H1 (cell line): ENCODE measurements around the gene FOXN3. TPM values are rescaled to one million over a fixed set of nuclear protein-coding genes. Genes with fewer than 3 reads are reported as not detected.

Experiments
- CBX5 ChIP-seq: fragments of 300-800, 300-1000 bp; sonication (generic); IDR thresholded peaks from 2 replicates; pipeline ENCODE4 v1.7.1; 2016; ENCODE audit warnings: antibody characterized with exemption, low read length, low read depth
- FOSL1 ChIP-seq: IDR thresholded peaks from 2 replicates; pipeline ENCODE4 v1.6.1; 2011; ENCODE audit warnings: mild to moderate bottlenecking, low read depth, low read length, moderate library complexity; ENCODE audit not compliant: insufficient read depth
- HDAC2 ChIP-seq, 2 experiments: fragments of 300-600 bp in 1 of 2; sonication (generic) in 1 of 2; IDR thresholded peaks; 2 replicates each; pipeline ENCODE4 v1.6.1; 2011 to 2012; ENCODE audit warnings: low read depth in 2 of 2, low read length in 2 of 2, mild to moderate bottlenecking in 2 of 2, moderate library complexity in 2 of 2, borderline replicate concordance in 1 of 2, inconsistent platforms in 1 of 2
- JUN ChIP-seq: IDR thresholded peaks from 2 replicates; pipeline ENCODE4 v1.6.1; 2011; ENCODE audit warnings: low read depth, mild to moderate bottlenecking, improper control_type of control experiment, low read length
- KDM4A ChIP-seq: IDR thresholded peaks from one replicate; pipeline ENCODE4 v1.7.1; 2012; ENCODE audit warnings: low read depth, mild to moderate bottlenecking, moderate library complexity, low read length, inconsistent platforms; ENCODE audit not compliant: severe bottlenecking
- NANOG ChIP-seq: IDR thresholded peaks from 2 replicates; pipeline ENCODE4 v1.6.1; 2011; ENCODE audit warnings: low read length, low read depth, mild to moderate bottlenecking, inconsistent platforms; ENCODE audit not compliant: insufficient read depth, poor library complexity, severe bottlenecking
- POLR2AphosphoS5 ChIP-seq: IDR thresholded peaks from 2 replicates; pipeline ENCODE4 v1.6.1; 2011; ENCODE audit warnings: low read depth, low read length
- RNF2 ChIP-seq: fragments of 200-900, 300-1000 bp; sonication (generic); IDR thresholded peaks from 2 replicates; pipeline ENCODE4 v1.7.1; 2016; ENCODE audit warnings: borderline replicate concordance, low read depth, mild to moderate bottlenecking, antibody characterized with exemption, low read length; ENCODE audit not compliant: poor library complexity, severe bottlenecking; ENCODE audit errors: missing control alignments
- SP2 ChIP-seq: IDR thresholded peaks from 2 replicates; pipeline ENCODE4 v1.6.1; 2012; ENCODE audit warnings: mild to moderate bottlenecking, low read length, inconsistent platforms
- polyA plus RNA-seq, 7 experiments: library from polyadenylated mRNA; depleted of rRNA in 3 of 7; stranded (reverse) in 5 of 7; unstranded in 2 of 7; fragments of >200 nt in 5 of 7; fragments of 200-250 nt in 2 of 7; gene quantifications; 1 replicate in 5 of 7; 2 replicates in 1 of 7; 4 replicates in 1 of 7; pipeline versions ENCODE4 v1.2.1 to v1.2.3, GENCODE V29; 2011 to 2013; ENCODE audit warnings: missing spikeins in 2 of 7, mixed read lengths in 2 of 7
- total RNA-seq: library from RNA; stranded (reverse); fragmentation: NEBNext Ultra II Directional; extraction: Animal tissue kit (Norgen Biotek cat#: 25700); gene quantifications from 2 replicates; pipeline ENCODE4 v1.2.1, GENCODE V29; 2021

The FOXN3 gene
- total and polyA plus RNA-seq, 2 of the 8 experiments (the other 6 are each of a cell fraction or from before 2014, with no cell fraction given): 52.6 to 178 TPM

GRCh38 chr14:89267656-89268055 lies 149.4 kb downstream of the FOXN3 start (continued):
- TF ChIP-seq POLR2AphosphoS5 (no peak), FOSL1 (no peak), HDAC2 (IDR thresholded peaks at IDR 0.05; ENCODE audit: borderline replicate concordance in 1 of 2, low read depth in 2 of 2, low read length in 2 of 2) (no peak), JUN (no peak), NANOG (no peak), CBX5 (no peak), RNF2 (no peak), KDM4A (no peak), SP2 (no peak)
